Activated T-cell treated with anti-CD3 and anti-CD28 coated beads for 1 hour (primary cell): ENCODE measurements around the gene ASF1A.

Source experiments
- DNase-seq: peaks from one replicate; pipeline ENCODE4 v3.0.0-alpha.2; 2020; ENCODE audit warnings: low read depth

The ASF1A gene

GRCh38 chr6:118913161-118913560 is 19.2 kb downstream of the ASF1A start:
- DNase-seq: no peak

GRCh38 chr6:118914598-118914997 is 20.6 kb downstream of the ASF1A start:
- DNase-seq: no peak

- no peak for DNase-seq
Observed at GRCh38 chr6:118917546-118918328, 23.8 kb downstream of the ASF1A start.

- no peak for DNase-seq
Observed at GRCh38 chr6:118918329-118918725, 24.4 kb downstream of the ASF1A start.

- no peak for DNase-seq
Observed at GRCh38 chr6:118921084-118921483, 27.1 kb downstream of the ASF1A start.

- DNase-seq: no peak
Observed at GRCh38 chr6:118923035-118923434, 29.1 kb downstream of the ASF1A start.

- no peak for DNase-seq
Observed at GRCh38 chr6:118930680-118931079, 36.7 kb downstream of the ASF1A start.

- DNase-seq: no peak
Observed at GRCh38 chr6:118931436-118931835, 37.5 kb downstream of the ASF1A start.

GRCh38 chr6:118932421-118932820 is 38.5 kb downstream of the ASF1A start:
- no peak for DNase-seq

- DNase-seq: no peak
Observed at GRCh38 chr6:118933855-118934460, 40.0 kb downstream of the ASF1A start.

- DNase-seq: peak; percentile 79
Observed at GRCh38 chr6:118934461-118935330, 40.7 kb downstream of the ASF1A start, which contains the start of gene MCM9. MCM9 (minus strand) TSS chr6:118935159; CDS start chr6:118931723, 3,436 bp downstream.

- DNase-seq: no peak
Observed at GRCh38 chr6:118935331-118935668, 41.3 kb downstream of the ASF1A start.

GRCh38 chr6:118935978-118936703 is 42.2 kb downstream of the ASF1A start:
- no peak for DNase-seq

- no peak for DNase-seq
Observed at GRCh38 chr6:118939683-118940082, 45.7 kb downstream of the ASF1A start.

- DNase-seq: no peak
Observed at GRCh38 chr6:118940770-118941169, 46.8 kb downstream of the ASF1A start.

- DNase-seq: no peak
Observed at GRCh38 chr6:118945217-118945616, 51.3 kb downstream of the ASF1A start.

- DNase-seq: no peak
Observed at GRCh38 chr6:118952683-118953082, 58.7 kb downstream of the ASF1A start.

- no peak for DNase-seq
Observed at GRCh38 chr6:118953391-118953790, 59.4 kb downstream of the ASF1A start.
